ENCODE data around the gene FBL.

The FBL gene

GRCh38 chr19:39864118-39864517 lies 17.9 kb upstream of the FBL start:
- no peaks in the 10 kb centered on the region for H3K27me3 Mint-ChIP-seq
- no peaks in the 10 kb centered on the region for H3K9me3 Mint-ChIP-seq
- H3K4me3 Mint-ChIP-seq = no peak overlapping the region
- no peaks in the 10 kb centered on the region for H3K4me1 Mint-ChIP-seq
- no peak overlapping the region for H3K27ac Mint-ChIP-seq
- H3K36me3 Mint-ChIP-seq = peaks cover 6% of the 10 kb centered on the region

- H3K27me3 Mint-ChIP-seq = no peaks in the 10 kb centered on the region
- no peaks in the 10 kb centered on the region for H3K36me3 Mint-ChIP-seq
- no peaks in the 10 kb centered on the region for H3K9me3 Mint-ChIP-seq
- no peaks in the 10 kb centered on the region for H3K4me1 Mint-ChIP-seq
- no peak overlapping the region for H3K4me3 Mint-ChIP-seq
- H3K27ac Mint-ChIP-seq = no peak overlapping the region
Observed at GRCh38 chr19:39858541-39858940, 12.4 kb upstream of the FBL start.

- Mint-ChIP-seq H3K4me1 (no peaks in the 10 kb centered on the region), H3K27ac (no peak overlapping the region), H3K4me3 (no peak overlapping the region), H3K36me3 (no peaks in the 10 kb centered on the region), H3K9me3 (no peaks in the 10 kb centered on the region), H3K27me3 (no peaks in the 10 kb centered on the region)
Observed at GRCh38 chr19:39852882-39853281, 6.7 kb upstream of the FBL start.

GRCh38 chr19:39850892-39851291 lies 4.7 kb upstream of the FBL start:
- H3K4me1 Mint-ChIP-seq = peaks cover 9% of the 10 kb centered on the region
- no peaks in the 10 kb centered on the region for H3K9me3 Mint-ChIP-seq
- no peak overlapping the region for H3K4me3 Mint-ChIP-seq
- no peak overlapping the region for H3K27ac Mint-ChIP-seq
- no peaks in the 10 kb centered on the region for H3K27me3 Mint-ChIP-seq
- H3K36me3 Mint-ChIP-seq = no peaks in the 10 kb centered on the region

- Mint-ChIP-seq H3K27me3 (no peaks in the 10 kb centered on the region), H3K4me1 (peaks cover 27% of the 10 kb centered on the region), H3K36me3 (peaks cover 13% of the 10 kb centered on the region), H3K4me3 (no peak overlapping the region), H3K27ac (no peak overlapping the region), H3K9me3 (no peaks in the 10 kb centered on the region)
Observed at GRCh38 chr19:39848392-39848791, 2.2 kb upstream of the FBL start.

- no peak overlapping the region for H3K27ac Mint-ChIP-seq
- no peaks in the 10 kb centered on the region for H3K9me3 Mint-ChIP-seq
- no peaks in the 10 kb centered on the region for H3K27me3 Mint-ChIP-seq
- peak overlapping the region; percentile 95 for H3K4me3 Mint-ChIP-seq
- H3K4me1 Mint-ChIP-seq = peaks cover 36% of the 10 kb centered on the region
- peaks cover 13% of the 10 kb centered on the region for H3K36me3 Mint-ChIP-seq
Observed at GRCh38 chr19:39847525-39847924, 1.3 kb upstream of the FBL start.

GRCh38 chr19:39846678-39847486 lies 703 bp upstream of the FBL start:
- peak overlapping the region; percentile 97 for H3K27ac Mint-ChIP-seq

GRCh38 chr19:39845584-39845932 lies 621 bp downstream of the FBL start:
- Mint-ChIP-seq H3K27ac (peak overlapping the region; percentile 97), H3K4me1 (peaks cover 49% of the 10 kb centered on the region), H3K36me3 (peaks cover 13% of the 10 kb centered on the region), H3K27me3 (no peaks in the 10 kb centered on the region), H3K9me3 (no peaks in the 10 kb centered on the region), H3K4me3 (peak overlapping the region; percentile 95)

More at GRCh38 chr19:39846678-39847486, 703 bp upstream of the FBL start:
- H3K4me1 Mint-ChIP-seq = peaks cover 41% of the 10 kb centered on the region
- H3K4me3 Mint-ChIP-seq = peak overlapping the region; percentile 95
- H3K36me3 Mint-ChIP-seq = peaks cover 13% of the 10 kb centered on the region
- no peaks in the 10 kb centered on the region for H3K27me3 Mint-ChIP-seq
- no peaks in the 10 kb centered on the region for H3K9me3 Mint-ChIP-seq

GRCh38 chr19:39845172-39845571 lies 1.0 kb downstream of the FBL start:
- Mint-ChIP-seq H3K4me3 (peak overlapping the region; percentile 95), H3K36me3 (peaks cover 13% of the 10 kb centered on the region), H3K27me3 (no peaks in the 10 kb centered on the region), H3K9me3 (no peaks in the 10 kb centered on the region), H3K4me1 (peaks cover 49% of the 10 kb centered on the region), H3K27ac (peak overlapping the region; percentile 97)

- Mint-ChIP-seq H3K4me1 (peaks cover 56% of the 10 kb centered on the region), H3K27ac (peak overlapping the region; percentile 97), H3K9me3 (no peaks in the 10 kb centered on the region)
Observed at GRCh38 chr19:39843919-39844793, 2.0 kb downstream of the FBL start.

GRCh38 chr19:39842693-39843435 lies 3.3 kb downstream of the FBL start:
- peak overlapping the region; percentile 58 for H3K4me3 Mint-ChIP-seq
- peaks cover 57% of the 10 kb centered on the region for H3K4me1 Mint-ChIP-seq
- peak overlapping the region; percentile 38 for H3K27ac Mint-ChIP-seq
- no peaks in the 10 kb centered on the region for H3K9me3 Mint-ChIP-seq
- H3K36me3 Mint-ChIP-seq = peaks cover 21% of the 10 kb centered on the region
- H3K27me3 Mint-ChIP-seq = no peaks in the 10 kb centered on the region

More at GRCh38 chr19:39843919-39844793, 2.0 kb downstream of the FBL start:
- no peaks in the 10 kb centered on the region for H3K27me3 Mint-ChIP-seq
- H3K4me3 Mint-ChIP-seq = peak overlapping the region; percentile 95
- H3K36me3 Mint-ChIP-seq = peaks cover 18% of the 10 kb centered on the region

- Mint-ChIP-seq H3K27ac (no peak overlapping the region), H3K27me3 (no peaks in the 10 kb centered on the region), H3K4me1 (peaks cover 48% of the 10 kb centered on the region), H3K36me3 (peaks cover 26% of the 10 kb centered on the region), H3K9me3 (no peaks in the 10 kb centered on the region), H3K4me3 (no peak overlapping the region)
Observed at GRCh38 chr19:39841041-39841440, 5.1 kb downstream of the FBL start.

- Mint-ChIP-seq H3K27me3 (no peaks in the 10 kb centered on the region), H3K9me3 (no peaks in the 10 kb centered on the region), H3K4me1 (peaks cover 48% of the 10 kb centered on the region), H3K4me3 (no peak overlapping the region), H3K27ac (no peak overlapping the region), H3K36me3 (peaks cover 26% of the 10 kb centered on the region)
Observed at GRCh38 chr19:39840492-39840891, 5.7 kb downstream of the FBL start.

GRCh38 chr19:39839678-39840327 lies 6.4 kb downstream of the FBL start:
- Mint-ChIP-seq H3K27me3 (no peaks in the 10 kb centered on the region), H3K9me3 (no peaks in the 10 kb centered on the region), H3K27ac (peak overlapping the region; percentile 77), H3K36me3 (peaks cover 22% of the 10 kb centered on the region), H3K4me1 (peaks cover 43% of the 10 kb centered on the region), H3K4me3 (no peak overlapping the region)

GRCh38 chr19:39838569-39838968 lies 7.6 kb downstream of the FBL start:
- Mint-ChIP-seq H3K9me3 (no peaks in the 10 kb centered on the region), H3K27ac (no peak overlapping the region), H3K27me3 (no peaks in the 10 kb centered on the region), H3K4me3 (no peak overlapping the region), H3K36me3 (peaks cover 16% of the 10 kb centered on the region), H3K4me1 (peaks cover 40% of the 10 kb centered on the region)
